RWPE1 (cell line): ENCODE measurements around the gene PRR23E.

Experiments
- CTCF ChIA-PET: fragments of 350-600 bp; sonication (Branson Sonifier 250); formaldehyde crosslinking; extraction: SDS; loops from one replicate; lab custom pipeline; 2021; lab: Yijun Ruan, JAX
- POLR2A ChIA-PET: fragments of 400-600 bp; formaldehyde crosslinking; extraction: SDS; loops from one replicate; lab custom pipeline; 2020; ENCODE audit warnings: antibody characterized with exemption; ENCODE audit not compliant: low non-redundant PET; lab: Yijun Ruan, JAX
- DNase-seq: peaks from one replicate; pipeline ENCODE4 v3.0.0; 2012; ENCODE audit warnings: low spot score
- H3K27ac ChIP-seq: fragments of 450-650 bp; 2 replicates; pipeline ENCODE4 v1.5.1; 2017
- CTCF ChIP-seq: fragments of 450-650 bp; conservative IDR thresholded peaks from 2 replicates; pipeline ENCODE4 v1.5.1; 2017; ENCODE audit warnings: low read depth, mild to moderate bottlenecking

Gene PRR23E

GRCh38 chr3:127164615-127165014, 28.3 kb upstream of the PRR23E start:
- no peak for TF ChIP-seq CTCF
- CTCF ChIA-PET = no interaction called here
- no peak overlapping the region for H3K27ac ChIP-seq
- POLR2A ChIA-PET = no interaction called here
- no peak for DNase-seq

DNA sequence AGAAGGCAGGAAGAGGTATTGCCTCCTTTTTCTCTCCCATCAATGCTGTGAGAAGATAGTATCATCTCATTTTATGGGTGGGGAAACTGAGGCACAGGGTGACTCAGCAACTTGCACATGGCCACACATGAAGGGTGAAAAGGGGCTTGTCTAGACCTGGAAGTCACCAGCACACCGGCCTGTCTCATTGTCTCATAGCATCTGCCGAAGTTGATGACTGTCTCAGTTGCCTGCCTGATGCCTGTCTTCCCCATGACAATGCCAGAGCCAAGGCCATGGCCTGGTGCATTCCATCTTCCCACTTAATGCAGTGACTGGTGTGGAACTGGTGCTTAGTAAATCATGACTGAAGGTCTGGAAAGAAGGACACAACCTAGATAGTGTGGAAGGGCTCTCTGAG, 27.9 kb upstream of the PRR23E start:
- CTCF ChIA-PET = no interaction called here
- DNase-seq = no peak
- no peak for TF ChIP-seq CTCF

GRCh38 chr3:127165694-127166485, 27.0 kb upstream of the PRR23E start:
- H3K27ac ChIP-seq = no peak overlapping the region
- no peak for TF ChIP-seq CTCF
- ChIA-PET CTCF (interaction anchor here (0.6 kb wide), 1 partner anchor 92 kb away, joined by 3 read pairs; no protein-coding TSS in a partner anchor), POLR2A (no interaction called here)
- DNase-seq = no peak

More for the DNA sequence above, 27.9 kb upstream of the PRR23E start:
- no peak overlapping the region for H3K27ac ChIP-seq
- POLR2A ChIA-PET = no interaction called here

DNA sequence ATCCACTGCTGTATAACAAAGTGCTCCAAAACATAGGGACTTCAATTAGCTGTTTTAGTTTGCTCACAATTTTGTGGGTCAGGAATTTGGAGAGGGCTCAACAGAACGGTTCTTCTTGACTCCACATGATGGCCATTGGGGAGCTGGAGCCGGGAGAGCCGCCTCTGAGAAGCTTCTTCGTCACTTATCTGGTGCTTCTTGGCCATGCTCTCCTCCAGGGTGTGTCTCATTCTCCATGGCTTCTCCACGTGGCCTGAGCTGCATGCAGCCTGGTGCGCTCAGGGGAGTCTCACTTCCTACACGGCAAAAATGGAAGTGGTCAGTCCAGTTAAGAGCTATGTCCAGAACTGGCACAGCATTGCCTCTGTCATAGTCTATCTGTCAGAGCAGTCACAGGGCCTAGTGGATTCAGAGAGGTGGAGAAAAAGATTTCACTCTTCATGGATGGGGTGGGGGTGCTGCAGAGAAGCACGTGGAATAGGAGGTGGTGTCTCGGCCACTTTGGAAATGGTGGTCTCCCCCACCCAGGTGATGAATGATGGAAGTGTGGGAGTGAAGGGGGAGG, 26.3 kb upstream of the PRR23E start:
- CTCF ChIA-PET = interaction anchor here (0.6 kb wide), 2 partner anchors 93 to 400 kb away, joined by 3 to 4 read pairs; no protein-coding TSS in a partner anchor
- POLR2A ChIA-PET = no interaction called here
- H3K27ac ChIP-seq = no peak overlapping the region

GRCh38 chr3:127167315-127168043, 25.5 kb upstream of the PRR23E start:
- no peak overlapping the region for H3K27ac ChIP-seq
- POLR2A ChIA-PET = no interaction called here
- TF ChIP-seq CTCF = no peak
- CTCF ChIA-PET = interaction anchor here (0.6 kb wide), 1 partner anchor 401 kb away, joined by 4 read pairs; no protein-coding TSS in a partner anchor
- DNase-seq = no peak

More for the DNA sequence above, 26.3 kb upstream of the PRR23E start:
- no peak for DNase-seq
- TF ChIP-seq CTCF = no peak

GRCh38 chr3:127168271-127168670, 24.7 kb upstream of the PRR23E start:
- ChIA-PET CTCF (interaction anchor here (0.5 kb wide), 1 partner anchor 129 kb away, joined by 3 read pairs; no protein-coding TSS in a partner anchor), POLR2A (no interaction called here)
- TF ChIP-seq CTCF = no peak
- no peak overlapping the region for H3K27ac ChIP-seq
- DNase-seq = no peak
